Activated CD4-positive, alpha-beta T cell treated with anti-CD3 and anti-CD28 coated beads, Interleukin-2, Interleukin-6, amounts not matched to agents 100 ng/mL and 50 ng/mL, durations not matched to agents 16 hours and 8 hours (primary cell): ENCODE data around the gene MAP6.

Source experiments
- DNase-seq: peaks from one replicate; pipeline ENCODE4 v3.0.0-alpha.2; 2020

The MAP6 gene

DNA sequence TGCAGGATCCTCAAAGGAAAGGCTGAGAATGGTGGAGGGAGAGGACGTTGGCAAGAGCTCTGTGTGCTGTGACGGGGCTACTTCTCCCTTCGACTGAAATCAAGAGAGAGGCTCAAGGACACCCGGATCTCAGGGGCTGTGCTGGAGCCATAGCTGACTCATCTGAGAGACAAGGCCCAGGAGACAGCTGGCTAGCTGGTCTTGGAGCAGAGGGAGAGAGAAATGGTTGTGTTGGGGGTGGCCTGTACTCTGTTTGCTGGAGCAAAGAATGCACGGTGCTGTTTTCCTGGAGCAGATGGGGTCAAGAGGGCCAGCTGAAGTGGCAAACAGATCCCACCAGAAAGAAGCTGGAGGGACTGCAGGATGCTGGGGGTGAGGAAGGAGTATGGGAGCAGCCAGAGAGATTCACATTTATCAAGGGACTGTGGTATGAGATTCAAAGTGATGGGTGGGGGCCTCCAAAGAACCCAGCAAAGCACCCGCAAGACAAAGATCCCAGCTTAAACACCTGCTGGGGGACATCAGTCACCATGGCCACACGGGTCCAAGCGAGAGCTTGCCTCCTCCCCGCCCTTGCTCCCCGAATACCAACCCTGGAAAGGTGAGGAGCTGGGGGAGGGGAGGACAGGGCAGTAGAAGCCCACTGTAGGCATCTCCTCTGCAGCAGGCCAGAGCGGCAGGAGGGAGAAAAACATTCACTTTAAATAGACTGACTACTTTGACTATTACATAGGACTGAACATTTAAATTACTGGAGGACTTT, 40.8 kb downstream of the MAP6 start:
- DNase-seq: no peak

DNA sequence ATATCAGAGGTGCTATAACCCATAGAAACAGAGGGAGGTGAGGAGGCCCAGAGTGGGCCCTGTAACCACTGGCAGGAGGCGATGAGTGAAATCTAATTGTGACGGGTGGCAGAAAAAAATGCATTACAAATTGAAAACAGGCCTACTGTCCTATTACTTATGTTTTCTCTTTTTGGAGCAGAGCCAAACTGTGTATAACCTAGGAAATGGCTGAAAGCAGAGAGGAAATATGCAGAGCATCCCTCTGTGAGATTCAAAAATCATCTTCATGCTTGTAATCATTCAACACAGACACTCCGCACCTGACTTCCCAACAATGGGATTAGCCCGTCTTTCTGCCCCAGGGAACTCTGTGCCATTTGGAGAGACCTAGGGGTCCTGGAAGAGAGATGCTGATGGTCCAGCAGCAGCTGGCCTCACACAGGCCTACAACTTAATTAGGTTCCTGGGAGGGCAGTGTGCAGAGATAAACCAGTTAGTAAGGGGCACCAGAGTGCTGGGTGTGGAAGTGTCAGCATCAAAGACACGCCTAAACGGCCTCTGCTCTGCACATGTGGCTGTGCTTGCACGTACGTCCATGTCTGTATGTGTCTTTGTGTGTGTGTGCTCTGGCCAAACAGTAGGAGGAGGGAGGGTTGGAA, 41.8 kb downstream of the MAP6 start:
- no peak for DNase-seq

DNA sequence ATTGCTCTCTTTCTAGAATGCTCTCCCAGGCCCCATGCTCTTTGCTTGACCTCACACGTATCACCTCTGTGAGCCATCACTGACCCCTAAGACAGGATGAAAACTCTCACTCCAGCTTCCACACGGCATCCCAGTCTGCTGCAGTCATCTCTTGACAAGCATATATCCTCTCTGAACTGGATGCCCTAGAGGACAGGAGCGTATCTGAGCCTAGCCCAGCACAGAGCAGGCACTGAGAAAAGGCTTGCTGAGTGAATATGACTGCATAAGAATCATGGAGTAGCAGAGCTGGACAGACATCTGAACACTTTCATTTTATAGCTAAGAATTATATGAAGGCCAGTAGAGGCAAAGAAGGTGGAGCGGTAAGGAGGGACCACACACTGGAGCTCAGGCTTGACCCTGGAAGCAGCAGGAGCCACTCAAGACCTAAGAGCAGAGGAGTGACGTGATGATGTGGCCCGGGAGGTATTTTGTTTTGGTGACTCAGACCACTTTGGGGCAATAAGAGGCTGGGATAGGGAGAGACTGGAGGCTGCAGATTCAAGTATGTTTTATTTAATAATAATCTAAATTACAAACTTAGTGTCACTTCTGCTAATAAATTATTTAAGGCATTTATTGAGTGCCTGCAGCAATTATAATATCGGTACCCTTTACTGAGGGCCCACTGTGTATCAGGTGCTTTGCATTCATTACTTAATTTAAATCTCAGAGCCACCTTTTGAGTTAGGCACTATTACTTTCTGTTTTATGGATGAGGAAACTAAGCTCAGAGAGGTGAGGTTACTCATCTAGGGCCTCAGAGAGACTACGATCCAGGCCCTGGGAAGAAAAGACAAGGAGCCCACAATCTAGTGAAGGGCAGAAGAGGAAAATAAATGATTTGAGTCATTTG, 42.6 kb downstream of the MAP6 start:
- no peak for DNase-seq

DNA sequence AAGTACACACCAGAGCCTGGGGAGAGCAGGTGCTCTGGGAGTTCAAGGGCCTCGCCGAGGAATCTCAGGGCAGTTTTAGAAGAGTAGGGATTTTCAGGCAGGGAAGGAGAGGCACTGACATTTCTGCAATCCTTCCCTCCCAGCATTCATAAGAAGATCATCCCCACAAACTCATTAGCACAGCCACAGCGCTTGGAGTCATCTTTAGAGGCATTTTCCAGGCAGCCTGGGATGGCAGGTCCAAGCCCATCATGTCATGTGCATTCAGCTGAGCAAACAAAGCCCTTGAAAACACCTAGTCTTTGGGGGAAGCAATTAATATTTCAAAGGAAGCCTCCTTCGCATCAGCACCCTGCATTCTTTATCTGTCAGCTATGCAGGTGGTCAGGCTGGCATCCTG, 43.8 kb downstream of the MAP6 start:
- DNase-seq: no peak

DNA sequence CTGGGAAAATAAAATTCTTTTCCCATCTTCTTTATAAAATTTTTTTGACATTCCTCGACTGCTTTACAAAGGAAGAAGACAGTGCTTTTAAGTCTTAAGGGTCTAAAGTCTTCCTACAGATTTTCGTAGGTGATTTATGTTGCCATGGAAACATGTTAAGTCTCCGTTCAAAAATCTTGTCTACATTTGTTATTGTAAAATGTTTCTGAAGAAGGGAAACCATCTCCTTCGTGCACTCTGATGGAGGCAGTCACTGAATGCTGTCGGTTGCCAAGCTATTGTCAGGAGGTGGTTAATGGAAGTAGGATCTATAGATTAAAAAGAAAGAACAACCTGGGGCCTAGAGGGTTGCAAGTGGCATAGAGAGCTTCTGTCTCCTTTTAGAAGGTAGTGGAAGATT, 52.6 kb downstream of the MAP6 start:
- DNase-seq: no peak

DNA sequence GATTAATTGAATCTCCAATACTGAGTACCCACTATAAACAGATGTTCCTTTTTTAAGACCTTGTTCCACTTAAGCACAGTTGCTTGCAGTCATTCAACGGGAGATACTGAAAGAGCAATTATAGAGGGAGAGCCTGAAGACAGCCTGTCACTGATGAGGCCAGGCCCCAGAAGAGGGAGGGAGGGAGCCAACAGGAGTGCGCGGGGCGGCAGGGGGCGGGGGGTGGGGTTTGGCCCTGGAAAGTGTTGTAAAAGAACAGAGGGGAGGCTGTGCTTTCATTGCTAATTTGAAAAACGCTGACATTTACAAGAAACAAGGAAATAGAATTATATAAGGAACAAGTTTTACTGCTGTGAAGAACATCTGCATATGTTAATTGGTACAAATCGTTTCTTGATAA, 53.1 kb downstream of the MAP6 start:
- DNase-seq: no peak

DNA sequence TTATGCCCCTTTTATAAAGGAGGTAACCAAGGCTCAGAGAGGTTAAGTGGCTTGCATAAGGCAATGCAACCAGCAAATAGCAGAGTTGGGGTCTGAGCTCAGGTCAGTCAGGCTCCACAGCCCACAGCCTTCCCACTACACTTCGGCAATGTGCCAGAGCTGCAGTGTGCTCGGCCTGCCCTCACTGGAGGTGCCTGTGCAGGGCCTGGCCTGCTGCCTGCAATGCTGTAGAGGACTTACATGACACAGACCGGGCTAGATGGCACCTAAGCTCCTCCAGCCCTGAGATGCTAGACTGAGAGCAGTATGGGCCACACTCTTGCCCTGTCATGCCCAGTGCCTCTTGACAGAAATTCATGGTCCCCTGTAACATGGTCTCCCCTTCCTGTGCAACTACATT, 57.0 kb downstream of the MAP6 start:
- no peak for DNase-seq

DNA sequence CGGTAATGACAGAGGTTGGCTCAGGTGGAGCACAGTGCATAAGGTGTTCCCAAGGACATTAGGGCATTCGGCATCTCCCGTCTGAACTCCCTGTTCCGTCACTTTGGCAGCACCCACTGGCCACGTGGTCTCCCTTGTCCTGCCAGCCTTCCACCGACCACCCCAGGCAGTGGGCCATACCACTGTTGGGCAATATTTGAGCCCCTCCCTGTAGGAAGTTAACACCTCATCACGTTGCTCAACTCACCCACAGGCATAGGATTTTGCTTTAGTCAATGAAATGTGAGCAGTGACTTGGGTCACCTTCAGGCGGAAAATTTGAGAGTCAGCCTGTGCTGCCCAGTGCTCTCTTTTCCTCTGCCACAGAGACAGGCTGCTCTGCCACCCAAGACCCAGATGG, 62.7 kb downstream of the MAP6 start:
- no peak for DNase-seq

DNA sequence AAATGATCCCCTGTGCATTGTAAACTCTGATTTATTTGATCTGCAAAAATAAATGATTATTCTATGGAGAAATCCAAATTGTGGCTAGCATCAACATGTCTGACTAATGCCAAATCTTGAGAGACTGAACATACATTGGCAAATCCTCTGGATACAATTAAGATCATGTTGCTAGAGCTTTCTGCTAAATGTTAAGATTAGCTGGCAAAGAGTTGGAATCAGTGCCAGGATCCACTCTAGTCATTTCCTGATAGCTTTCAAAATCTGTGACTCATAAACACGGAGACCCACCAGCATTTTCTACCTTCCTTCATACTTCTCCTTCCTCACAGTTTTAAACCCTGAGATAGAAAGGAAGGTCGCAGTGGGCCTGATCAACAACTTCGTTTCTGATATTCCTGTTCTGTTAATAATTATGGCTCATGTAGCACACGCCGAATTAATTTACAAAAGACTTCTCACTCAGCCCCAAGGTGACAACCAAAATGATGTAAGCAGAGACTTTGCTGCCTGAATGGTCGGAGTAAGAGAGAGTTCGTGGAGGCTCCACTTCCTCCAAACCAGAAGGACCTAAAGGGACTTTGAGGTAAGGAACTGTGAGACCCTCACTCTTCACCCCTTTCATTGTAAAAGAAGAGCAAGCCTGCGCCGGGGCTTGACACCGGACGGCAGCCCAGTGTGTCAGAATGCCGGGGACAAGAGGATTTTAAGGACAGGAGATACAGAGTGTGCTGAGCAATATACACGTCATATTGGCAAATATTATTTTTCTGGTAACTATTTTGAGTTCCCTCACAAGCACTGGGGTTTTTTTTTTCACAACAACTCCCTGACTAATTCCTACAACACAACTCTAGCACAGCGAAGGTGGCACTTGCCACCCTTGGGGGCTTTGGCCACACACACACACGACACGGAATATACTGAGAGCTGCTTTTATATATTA, 64.8 kb downstream of the MAP6 start:
- DNase-seq: no peak

DNA sequence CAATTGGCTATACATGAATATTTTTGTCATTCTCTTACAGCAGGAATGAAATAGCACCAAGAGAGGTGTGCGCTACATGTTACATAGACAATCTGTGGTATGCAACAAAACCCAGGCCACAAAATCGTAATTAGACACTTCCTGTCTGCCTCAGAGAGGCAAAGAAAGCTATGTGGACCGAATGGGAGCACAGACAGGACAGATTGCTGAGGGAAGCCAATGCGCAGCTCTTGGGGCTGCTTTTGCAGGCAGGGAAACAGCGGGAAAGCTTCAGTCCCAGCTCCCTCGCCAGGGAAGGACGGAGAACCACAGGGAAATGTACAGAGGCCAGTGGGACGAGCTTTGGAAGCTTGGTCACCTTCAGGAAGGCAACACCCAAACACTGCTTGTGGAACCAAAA, 65.9 kb downstream of the MAP6 start:
- no peak for DNase-seq

DNA sequence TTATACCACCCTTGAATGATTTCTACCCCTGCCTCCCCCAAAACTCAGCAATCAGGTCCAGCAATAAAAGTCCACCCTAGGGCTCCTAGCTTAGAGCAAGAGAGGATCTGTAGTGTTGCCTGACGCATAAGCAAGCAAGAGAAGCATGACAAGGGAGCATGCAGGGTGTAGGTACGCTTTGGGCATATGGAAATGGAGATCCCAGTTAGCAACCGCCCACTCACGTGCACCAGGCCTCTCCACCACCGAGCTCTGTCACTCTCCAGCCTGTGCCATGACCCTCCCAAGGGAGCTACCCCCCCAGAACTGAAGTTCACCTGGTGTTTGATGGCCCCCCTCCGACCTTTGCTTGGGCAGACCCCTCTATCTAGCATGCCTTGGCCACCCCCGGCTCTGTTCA, 67.3 kb downstream of the MAP6 start:
- no peak for DNase-seq

DNA sequence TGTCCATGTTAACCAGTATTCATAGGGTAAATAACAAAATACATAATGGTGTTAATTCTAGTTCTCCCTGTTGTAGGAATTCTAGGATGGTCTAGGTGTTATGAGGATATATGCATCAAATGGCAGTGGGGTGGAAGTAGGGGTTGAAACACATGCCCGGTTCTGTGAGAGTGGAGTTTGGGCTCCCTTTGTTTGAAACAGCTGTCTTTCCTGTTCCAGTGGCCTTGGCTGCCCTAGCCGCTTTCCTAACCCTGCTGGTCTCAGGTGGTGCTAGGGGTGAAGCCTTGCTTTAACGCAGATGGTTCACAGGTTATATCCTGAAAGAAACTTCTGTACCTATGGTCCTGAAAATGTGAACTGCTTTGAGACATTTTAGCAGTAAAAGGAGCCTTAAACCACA, 68.5 kb downstream of the MAP6 start:
- DNase-seq: no peak

DNA sequence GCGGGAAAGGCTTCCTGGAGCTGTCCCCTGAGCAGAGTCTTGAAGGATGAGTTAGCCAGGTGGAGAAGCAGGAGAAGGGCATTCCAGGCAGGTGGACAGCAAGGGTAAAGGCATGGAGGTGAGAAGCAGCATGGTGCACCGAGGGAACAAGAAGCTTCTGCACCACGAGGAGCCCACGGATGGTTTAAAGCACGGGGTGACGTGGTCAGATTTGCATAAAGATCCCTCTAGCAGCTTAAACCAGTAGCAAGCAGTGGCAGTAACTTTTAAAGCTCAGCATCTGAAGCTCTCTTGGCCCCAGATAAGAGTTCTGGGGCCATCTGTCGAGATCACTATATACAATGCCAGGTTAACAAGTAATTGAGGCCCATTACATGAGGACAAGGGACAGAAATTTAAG, 69.9 kb downstream of the MAP6 start:
- DNase-seq: no peak

DNA sequence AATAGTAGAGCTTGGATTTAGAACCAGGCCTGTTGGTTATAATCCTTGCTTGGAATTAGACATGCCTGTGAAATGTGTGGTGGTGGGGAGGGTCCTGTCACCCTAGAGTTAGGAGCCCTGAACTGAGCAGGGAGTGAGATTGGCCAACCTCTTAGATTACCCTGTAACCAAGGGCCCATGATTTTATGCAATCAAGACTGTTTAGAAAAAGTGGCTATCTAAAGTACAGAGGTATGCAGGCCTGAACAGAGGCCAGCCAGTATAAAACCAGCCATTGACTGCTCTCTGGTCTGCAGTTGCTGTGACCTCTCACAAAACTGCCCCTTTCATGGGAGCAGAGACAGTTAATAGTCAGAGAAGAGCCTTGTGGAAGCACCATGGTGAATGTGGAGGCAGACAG, 70.6 kb downstream of the MAP6 start:
- DNase-seq: no peak

DNA sequence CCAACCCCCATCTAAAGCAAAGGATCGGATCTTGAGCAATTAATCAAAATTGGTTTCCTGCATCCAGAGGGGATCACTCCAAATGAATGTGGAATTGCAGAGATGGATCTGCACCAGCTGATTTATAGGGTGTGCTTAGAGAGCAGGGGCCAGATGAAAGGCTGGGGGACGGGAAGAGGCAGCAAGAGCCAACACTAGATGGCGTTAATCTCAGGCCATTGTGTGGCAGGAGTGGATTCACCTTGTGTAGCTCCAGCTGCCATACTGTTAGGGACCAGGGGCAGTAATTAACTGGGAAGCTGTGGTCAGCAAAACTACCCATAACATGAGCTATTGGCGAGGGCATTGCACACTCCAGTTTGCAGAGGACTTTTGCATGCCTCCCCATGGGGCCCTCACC, 71.2 kb downstream of the MAP6 start:
- peak; percentile 39 for DNase-seq

DNA sequence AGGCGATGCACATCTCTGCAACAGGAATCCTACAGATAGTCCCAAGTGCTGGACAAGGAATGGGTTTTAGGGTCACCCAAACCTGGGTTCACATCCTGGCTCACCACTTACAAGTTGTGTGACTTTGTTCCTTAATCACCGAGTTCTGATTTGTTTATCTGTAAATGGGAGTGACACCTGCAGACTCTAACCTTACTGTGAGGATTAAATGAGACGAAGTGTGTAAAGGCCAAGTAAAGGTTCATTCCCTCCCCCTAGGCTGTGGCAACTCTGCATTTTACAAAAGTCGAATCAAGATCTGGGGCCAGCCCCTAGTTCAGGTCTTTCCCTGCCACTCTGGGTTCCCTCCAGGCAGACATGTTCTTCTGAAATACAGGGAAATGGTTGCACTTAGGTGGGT, 71.9 kb downstream of the MAP6 start:
- no peak for DNase-seq

DNA sequence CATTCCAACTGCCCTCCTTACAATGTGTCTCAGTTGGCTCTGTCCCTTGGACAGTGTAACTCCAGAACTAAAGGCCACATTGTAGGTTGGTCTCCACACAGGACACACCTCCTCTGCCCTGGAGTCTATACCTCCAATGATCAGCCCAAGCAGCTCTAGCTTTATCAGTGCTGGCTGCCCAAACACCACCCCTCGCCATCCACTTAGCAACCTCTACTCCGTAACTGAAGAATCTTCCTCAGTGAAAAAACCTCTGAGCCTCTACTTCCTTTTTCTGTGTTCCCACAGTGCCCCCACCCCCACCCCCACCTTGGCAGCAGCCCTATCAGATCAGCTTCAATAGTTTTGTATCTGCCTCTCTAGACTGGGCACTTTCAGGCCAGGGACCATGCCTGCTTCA, 73.4 kb downstream of the MAP6 start:
- DNase-seq: no peak

DNA sequence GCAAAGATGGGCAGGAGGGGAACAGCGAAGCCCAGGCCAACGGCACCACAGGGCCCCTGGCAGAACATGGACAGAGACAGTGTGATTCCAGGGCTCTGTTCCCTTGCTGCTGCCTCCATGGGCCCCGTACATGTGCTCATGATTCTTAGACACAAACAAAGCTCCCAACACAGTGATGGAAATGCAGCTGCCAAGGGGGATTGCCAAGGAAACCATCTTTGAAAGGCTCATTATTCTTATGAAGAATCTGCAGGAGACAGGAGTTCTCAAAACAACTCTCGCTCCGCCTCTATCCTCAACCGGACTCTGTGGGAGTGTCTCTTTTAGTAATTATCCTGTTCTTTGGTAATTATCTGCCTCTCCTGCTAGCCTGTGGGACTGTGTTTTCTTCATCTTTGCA, 74.6 kb downstream of the MAP6 start:
- DNase-seq: no peak

DNA sequence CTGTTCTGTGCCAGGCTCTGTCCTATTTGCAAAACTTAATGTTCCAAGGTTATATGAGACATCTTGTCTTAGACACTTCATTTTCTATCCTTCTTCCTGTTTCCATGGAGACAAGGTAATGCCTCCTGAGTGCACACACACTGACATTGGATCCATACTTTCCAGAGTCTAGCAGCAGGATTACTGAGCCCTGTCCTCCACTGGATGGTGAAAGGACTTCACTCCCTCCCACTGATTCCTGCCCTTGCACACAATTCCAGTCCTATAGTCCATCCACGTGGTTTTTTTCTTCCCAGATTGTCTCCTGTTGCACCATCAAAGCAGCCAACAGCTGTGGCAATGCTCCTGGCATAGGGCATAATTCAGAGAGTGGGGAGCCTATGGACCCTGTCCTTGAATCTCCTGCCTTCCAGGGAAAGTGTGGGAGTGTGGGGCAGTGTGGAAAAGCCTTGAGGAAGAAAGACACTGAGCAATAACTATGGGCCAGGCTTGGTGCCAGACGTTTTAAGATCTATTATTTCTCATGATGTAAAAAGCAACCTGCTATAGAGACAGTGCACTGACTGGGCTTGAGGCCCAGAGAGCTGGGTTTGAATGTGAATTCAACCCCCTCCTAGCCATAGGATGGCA, 75.4 kb downstream of the MAP6 start:
- DNase-seq: no peak

DNA sequence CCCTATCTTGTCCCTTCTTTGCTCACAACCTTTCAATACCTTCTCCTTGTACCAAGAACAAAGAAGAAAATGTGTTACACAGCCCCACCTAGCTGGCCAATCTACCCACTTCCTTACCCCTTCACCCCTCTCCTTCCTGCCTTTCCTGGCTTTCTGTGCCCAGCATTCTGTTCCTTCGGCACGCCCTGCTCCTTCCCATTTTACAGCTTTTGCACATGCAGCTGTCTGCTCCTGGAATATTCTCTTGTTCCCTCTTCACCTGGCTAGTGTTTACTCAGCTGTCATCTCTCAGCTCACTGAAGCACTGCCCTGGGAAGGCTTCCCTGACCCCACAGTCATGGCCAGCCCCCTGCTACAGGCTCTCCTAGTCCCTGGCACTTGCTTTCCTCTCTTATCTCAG, 76.1 kb downstream of the MAP6 start:
- DNase-seq: no peak

DNA sequence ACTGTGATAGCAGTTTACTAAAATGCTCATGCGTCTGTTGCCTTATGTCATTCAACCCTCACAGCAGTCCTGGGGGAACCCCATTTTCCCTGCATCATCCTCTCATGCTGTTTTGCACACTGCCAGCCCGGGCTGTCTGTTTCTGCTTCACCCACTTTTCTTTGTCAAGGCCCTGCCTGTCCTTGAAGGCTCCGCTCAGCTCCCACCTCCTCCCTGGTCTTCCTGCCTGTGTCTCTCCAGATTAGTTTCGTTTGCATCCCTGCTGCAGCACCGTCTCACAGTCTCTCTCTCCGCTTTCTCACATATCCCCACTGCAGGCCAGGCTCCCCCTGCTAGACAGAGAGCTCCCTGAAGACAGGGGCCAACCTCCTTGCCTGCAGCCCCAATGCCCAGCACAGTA, 76.9 kb downstream of the MAP6 start:
- DNase-seq: no peak

DNA sequence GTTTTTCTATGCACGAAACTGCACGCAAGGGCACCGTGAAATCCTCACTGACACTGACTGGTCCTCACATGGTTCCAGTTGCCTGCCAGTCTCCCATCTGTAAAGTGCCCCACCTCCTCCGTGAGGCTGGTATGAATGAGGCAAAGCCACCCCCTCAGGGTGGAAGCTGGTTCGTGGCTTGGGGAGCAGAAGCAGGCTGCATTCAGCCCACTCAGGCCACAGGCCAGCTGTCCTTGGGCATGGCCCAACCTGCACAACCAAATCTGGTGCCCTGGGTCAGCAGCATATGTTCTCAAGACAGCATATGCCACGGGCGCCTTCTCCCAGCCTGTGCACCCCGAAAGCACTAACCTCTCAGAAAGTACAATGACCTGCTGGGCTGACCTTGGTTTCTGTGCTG, 77.5 kb downstream of the MAP6 start:
- no peak for DNase-seq
